ENCODE results near the gene DACT1. TPM values are rescaled to one million over a fixed set of nuclear protein-coding genes. Genes with fewer than 3 reads are reported as not detected.

Gene DACT1
- total RNA-seq, 6 experiments from 2014 or later = 3.9 to 4.9 (median 4.5) TPM

- H3K4me3 Mint-ChIP-seq = no peak overlapping the region
- no peaks in the 10 kb centered on the region for H3K9me3 Mint-ChIP-seq
- TF ChIP-seq CTCF (IDR thresholded peaks at IDR 0.05) = no peak
- no peak for DNase-seq
- no peaks in the 10 kb centered on the region for H3K36me3 Mint-ChIP-seq (ENCODE audit: low read depth)
- peaks cover under 1% of the 10 kb centered on the region; the same call in 1 of the 2 replicates for H3K27me3 Mint-ChIP-seq (ENCODE audit: insufficient read depth)
- H3K27ac Mint-ChIP-seq = no peak overlapping the region
- peaks cover 14% of the 10 kb centered on the region for H3K4me1 Mint-ChIP-seq (ENCODE audit: low read depth)
Observed at GRCh38 chr14:58662018-58662417, 24.3 kb downstream of the DACT1 start.

DNA sequence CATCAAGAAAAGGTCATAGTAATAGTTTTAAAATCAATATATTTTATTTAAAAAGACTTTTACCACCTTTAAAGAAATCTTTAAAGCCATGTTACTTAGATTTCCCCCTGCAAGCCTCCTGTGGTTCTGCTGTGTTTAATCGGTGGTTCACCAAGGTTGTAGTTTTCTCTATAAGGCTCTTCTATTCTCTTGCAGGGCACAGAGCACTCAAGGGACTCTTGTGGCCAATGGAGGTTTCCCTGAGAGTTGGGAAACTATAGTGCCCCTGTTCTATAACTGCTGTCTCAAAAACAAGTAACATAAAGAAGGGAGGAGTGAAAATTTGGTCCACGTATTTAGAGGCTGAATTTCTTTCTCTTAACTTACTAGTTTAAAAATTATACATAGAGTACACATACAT is 25.0 kb downstream of the DACT1 start:
- H3K27ac Mint-ChIP-seq = no peak overlapping the region
- no peak overlapping the region for H3K4me3 Mint-ChIP-seq
- peaks cover 14% of the 10 kb centered on the region for H3K4me1 Mint-ChIP-seq (ENCODE audit: low read depth)
- H3K9me3 Mint-ChIP-seq = no peaks in the 10 kb centered on the region
- DNase-seq = no peak
- TF ChIP-seq CTCF (IDR thresholded peaks at IDR 0.05) = no peak
- no peaks in the 10 kb centered on the region; the same call in 1 of the 2 replicates for H3K27me3 Mint-ChIP-seq (ENCODE audit: insufficient read depth)
- no peaks in the 10 kb centered on the region for H3K36me3 Mint-ChIP-seq (ENCODE audit: low read depth)

DNA sequence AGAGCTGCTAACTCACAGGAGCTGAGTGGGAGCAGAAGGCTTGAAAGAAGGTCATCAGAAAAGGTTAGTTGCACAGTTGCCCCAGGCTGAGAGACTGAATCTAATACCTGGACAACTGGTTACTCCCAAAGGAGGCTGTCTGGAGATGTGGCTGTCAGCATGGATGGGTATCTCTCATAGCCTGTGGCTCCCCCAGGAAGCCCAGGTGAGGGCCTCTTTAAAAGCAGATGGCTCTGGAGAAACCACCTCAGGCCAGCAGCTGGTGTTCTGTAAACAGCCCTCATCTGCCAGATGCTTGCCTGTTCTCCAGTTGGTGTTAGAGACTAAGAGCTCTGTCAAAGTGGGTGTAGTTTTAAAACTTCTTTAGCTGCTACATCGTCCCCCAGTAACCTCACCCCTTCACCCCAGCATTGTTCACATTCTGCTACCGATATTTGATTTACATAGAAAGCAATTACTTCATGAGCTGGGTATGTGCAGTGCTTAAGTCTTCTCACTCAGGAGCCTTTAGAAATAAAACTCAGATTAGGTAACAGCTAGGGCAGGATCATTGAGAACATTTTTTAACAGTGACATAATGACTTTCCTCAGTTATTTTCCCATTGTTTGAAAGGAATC is 25.8 kb downstream of the DACT1 start:
- Mint-ChIP-seq H3K27ac (peak overlapping the region; percentile 2; the same call in 1 of the 2 replicates), H3K27me3 (ENCODE audit: insufficient read depth) (peaks cover 2% of the 10 kb centered on the region), H3K4me1 (ENCODE audit: low read depth) (peaks cover 14% of the 10 kb centered on the region), H3K36me3 (ENCODE audit: low read depth) (no peaks in the 10 kb centered on the region), H3K9me3 (no peaks in the 10 kb centered on the region), H3K4me3 (no peak overlapping the region)
- peak; percentile 61 for DNase-seq
- TF ChIP-seq CTCF (IDR thresholded peaks at IDR 0.05) = no peak

- no peak for TF ChIP-seq CTCF (IDR thresholded peaks at IDR 0.05)
- DNase-seq = no peak
- peaks cover 7% of the 10 kb centered on the region for H3K27me3 Mint-ChIP-seq (ENCODE audit: insufficient read depth)
- H3K36me3 Mint-ChIP-seq (ENCODE audit: low read depth) = no peaks in the 10 kb centered on the region
- no peak overlapping the region for H3K4me3 Mint-ChIP-seq
- peaks cover 14% of the 10 kb centered on the region for H3K4me1 Mint-ChIP-seq (ENCODE audit: low read depth)
- no peak overlapping the region for H3K27ac Mint-ChIP-seq
- no peaks in the 10 kb centered on the region for H3K9me3 Mint-ChIP-seq
Observed at GRCh38 chr14:58665773-58666500, 28.2 kb downstream of the DACT1 start.

GRCh38 chr14:58666737-58667136 is 29.0 kb downstream of the DACT1 start:
- H3K4me3 Mint-ChIP-seq = no peak overlapping the region
- H3K36me3 Mint-ChIP-seq (ENCODE audit: low read depth) = no peaks in the 10 kb centered on the region
- H3K4me1 Mint-ChIP-seq (ENCODE audit: low read depth) = peaks cover 14% of the 10 kb centered on the region
- no peaks in the 10 kb centered on the region for H3K9me3 Mint-ChIP-seq
- no peak for DNase-seq
- no peak for TF ChIP-seq CTCF (IDR thresholded peaks at IDR 0.05)
- H3K27ac Mint-ChIP-seq = no peak overlapping the region
- H3K27me3 Mint-ChIP-seq (ENCODE audit: insufficient read depth) = peaks cover 7% of the 10 kb centered on the region

Measured in HFFc6 (cell line).